Measurements from ENCODE around the gene KIF21A.

The KIF21A gene

DNA sequence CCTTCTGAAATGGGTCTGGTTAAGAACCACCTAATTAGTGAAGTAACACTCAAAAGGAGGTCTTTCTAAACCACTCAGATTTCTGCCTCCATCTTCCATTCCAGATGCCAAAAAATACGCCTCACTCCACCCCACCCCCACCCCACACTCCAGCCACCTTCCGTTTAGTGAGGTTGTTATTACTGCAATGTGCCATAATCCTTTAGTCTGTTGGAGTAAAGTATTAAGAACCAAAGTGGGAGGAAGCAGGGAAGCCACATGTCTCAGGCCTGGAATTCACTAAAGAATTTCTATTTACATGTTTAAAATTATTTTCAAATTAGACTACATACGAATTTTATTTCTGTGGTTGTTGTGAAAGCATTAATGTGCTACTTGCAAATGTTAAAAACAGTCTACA is 7.4 kb downstream of the KIF21A start:
- peak; percentile 32 for DNase-seq (ENCODE audit: low read depth)

DNA sequence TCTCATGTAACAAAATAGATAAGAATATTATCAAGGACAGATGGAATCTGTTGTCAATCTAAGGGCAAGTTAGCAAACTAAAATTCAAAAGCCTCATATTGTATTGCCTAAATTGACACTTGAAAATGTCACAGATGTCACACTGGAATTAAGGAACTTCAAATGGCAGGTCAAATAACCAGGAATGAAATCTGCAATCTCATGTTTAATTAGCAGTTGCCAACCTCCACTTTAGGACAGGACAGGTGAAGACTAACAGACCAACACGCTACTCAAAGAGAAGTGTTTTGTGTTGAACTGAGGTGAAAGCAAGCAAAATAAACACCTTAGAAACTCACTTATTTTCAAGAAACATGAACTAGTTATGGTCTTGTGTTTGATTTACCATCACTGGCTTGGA is 11.1 kb downstream of the KIF21A start:
- DNase-seq (ENCODE audit: low read depth), result no peak

GRCh38 chr12:39431002-39431796 is 11.7 kb downstream of the KIF21A start:
- no peak for DNase-seq (ENCODE audit: low read depth)

GRCh38 chr12:39429809-39430208 is 13.1 kb downstream of the KIF21A start:
- DNase-seq (ENCODE audit: low read depth), result no peak

DNA sequence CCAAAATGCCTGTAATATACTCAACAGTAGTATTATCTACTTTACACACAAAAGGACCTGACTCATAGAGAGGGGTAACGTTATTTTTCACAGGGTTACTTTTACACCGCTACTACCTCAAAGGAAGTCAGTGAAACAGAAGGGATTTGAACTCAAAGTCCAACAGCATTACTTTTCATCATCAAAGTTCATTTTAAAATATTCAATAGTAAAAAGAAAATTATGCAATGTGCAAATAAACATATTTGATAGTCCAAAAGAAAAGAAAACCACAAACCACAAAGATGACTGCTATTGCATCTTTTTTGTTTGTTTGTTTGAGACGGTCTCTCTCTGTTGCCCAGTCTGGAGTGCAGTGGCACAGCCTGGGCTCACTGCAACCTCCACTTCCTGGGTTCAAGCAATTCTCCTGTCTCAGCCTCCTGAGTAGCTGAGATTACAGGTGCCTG is 15.5 kb downstream of the KIF21A start:
- DNase-seq (ENCODE audit: low read depth), result peak; percentile 55

DNA sequence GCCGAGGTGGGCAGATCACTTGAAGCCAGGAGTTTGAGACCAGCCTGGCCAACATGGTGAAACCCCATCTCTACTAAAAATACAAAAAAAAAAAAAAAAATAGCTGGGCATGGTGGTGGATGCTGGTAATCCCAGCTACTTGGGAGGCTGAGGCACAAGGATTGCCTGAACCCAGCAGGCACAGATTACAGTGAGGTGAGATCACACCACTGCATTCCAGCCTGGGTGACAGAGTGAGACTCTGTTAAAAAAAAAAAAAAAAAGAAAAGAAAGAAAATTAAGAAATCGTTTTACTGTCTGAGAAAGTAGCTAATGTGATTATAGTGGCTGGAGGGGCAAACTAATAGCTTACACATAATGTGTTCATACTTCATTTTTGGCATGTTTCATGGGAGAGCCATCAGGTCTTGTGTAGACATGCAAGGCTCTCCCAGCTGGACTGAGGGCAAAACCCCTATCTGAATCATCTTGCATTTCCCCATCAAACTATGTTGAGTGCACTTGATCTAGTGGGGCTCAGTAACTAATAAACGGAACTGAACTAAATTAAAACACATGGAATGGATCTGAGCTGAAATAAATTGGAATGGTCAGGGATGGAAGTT is 16.2 kb downstream of the KIF21A start:
- DNase-seq (ENCODE audit: low read depth), result peak; percentile 54

- no peak for DNase-seq (ENCODE audit: low read depth)
These were observed 22.9 kb downstream of the KIF21A start for GRCh38 chr12:39420043-39420442.

DNA sequence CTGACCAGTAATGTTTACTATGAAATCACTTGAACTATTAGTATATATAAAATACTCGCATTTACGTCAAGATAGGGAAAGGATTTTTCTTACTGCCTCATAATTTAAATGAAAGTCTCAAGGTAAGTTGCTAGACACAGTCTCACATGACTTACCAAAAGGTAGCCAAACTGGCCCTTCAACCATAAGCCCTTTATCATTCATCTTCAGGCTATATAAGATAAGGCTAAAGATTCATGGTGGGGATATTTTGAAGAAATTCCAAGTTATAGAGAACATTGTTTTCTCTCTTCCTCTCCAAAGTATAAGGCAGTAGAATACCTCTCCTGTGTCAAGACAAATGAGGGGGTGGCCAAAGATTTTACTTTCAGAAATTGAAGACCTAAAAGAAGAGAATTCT is 23.4 kb downstream of the KIF21A start:
- no peak for DNase-seq (ENCODE audit: low read depth)

GRCh38 chr12:39417916-39418315 is 25.0 kb downstream of the KIF21A start:
- DNase-seq (ENCODE audit: low read depth), result no peak

DNA sequence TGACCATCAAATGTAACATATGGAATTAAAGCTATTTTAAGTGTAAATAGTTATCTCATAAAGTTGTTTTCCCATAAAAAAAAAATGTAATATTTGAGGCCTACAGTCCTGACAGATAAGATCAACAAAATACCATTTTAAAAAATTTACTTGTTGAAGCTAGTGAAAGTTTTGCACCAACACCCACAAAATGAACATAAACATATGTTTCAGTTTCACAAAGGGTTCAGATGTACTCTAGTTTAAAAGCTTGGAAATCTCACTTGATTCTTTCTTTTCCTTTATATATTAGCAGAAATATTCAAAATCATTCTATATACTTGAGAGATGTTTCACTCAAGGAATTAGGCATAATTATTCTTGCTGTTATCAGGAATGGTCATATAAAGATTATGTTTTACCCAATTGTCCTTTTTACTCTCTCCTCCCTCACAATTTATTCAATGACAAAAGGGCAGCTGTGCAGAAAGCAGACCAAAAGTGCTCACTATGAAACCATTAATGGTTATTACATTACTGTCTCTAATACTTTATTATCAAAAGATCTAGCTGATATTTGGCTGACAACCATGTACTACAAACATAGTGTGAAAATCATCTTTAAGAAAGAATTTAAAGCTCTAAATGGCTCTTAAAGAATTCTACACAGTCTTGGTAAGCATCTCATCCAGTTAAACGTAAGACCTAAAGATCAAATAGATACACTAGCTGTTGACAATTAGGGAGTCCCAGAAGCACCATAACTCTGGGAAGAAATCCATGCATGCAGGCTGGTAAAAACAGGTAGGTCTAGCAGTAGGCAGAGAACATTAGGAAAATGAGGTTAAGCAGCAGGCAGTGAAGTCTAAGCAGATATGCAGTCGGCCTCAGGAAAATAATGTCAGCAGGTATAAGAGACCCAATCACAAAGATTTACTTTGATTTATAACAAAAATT is 28.8 kb downstream of the KIF21A start:
- DNase-seq (ENCODE audit: low read depth), result no peak

DNA sequence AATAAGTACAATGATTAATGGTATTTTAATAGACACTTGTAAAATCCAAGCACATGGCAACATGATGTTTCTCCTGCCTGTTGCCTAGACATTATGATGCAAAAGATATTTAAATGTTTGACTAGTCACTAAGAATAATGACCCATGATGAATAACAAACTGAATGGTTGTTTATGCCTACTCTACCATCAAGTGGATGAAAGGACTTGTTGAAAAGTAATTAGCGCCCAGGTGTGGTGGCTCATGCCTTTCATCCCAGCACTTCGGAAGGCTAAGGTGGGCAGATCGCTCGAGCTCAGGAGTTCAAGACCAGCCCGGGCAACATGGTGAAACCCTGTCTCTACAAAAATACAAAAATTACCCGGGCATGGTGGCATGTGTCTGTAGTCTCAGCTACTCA is 30.7 kb downstream of the KIF21A start:
- no peak for DNase-seq (ENCODE audit: low read depth)

GRCh38 chr12:39406262-39406661 is 36.7 kb downstream of the KIF21A start:
- DNase-seq (ENCODE audit: low read depth), result no peak

- DNase-seq (ENCODE audit: low read depth), result no peak
These were observed 37.3 kb downstream of the KIF21A start for GRCh38 chr12:39405580-39405979.

DNA sequence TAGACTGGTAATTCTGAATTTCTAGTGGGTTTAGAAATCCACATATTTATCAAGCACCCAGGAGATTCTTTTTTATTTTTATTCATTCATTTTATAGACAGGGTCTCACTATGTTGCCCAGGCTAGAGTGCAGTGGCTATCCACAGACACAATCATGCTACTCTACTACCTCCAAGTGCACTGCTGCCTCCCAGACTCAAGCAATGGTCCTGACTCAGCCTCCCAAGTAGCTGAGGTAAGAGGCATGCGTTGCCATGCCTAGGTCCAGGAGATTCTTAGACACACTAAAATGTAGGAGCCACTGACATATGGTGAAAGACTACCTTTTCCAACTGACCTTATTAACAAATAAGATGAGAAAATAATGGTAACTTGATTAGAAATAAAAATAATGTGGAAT is 38.9 kb downstream of the KIF21A start:
- DNase-seq (ENCODE audit: low read depth), result no peak

DNA sequence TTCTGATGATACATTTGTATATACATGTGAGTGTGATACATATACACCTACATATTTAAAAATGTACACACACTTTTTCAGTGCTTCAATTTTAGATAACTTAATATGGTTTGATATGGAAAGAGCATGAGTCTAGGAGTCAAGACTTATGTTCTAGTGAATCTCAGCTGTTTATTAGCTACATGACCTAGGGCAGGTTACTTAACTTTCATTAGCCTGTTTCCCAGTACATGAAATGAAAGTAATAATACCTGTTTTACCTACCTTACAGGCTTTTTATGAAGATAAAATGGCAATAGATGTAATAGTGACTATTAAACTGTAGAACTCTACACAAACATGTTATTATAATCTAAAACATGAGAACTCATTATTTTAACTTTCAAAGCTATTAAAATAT is 39.5 kb downstream of the KIF21A start:
- no peak for DNase-seq (ENCODE audit: low read depth)

- DNase-seq (ENCODE audit: low read depth), result peak; percentile 39
These were observed 40.0 kb downstream of the KIF21A start for GRCh38 chr12:39402922-39403321.

GRCh38 chr12:39401459-39401858 is 41.5 kb downstream of the KIF21A start:
- peak; percentile 54 for DNase-seq (ENCODE audit: low read depth)

GRCh38 chr12:39395866-39396265 is 47.1 kb downstream of the KIF21A start:
- DNase-seq (ENCODE audit: low read depth), result peak; percentile 84

- no peak for DNase-seq (ENCODE audit: low read depth)
These were observed 49.0 kb downstream of the KIF21A start for GRCh38 chr12:39393890-39394289.

GRCh38 chr12:39393179-39393578 is 49.7 kb downstream of the KIF21A start:
- no peak for DNase-seq (ENCODE audit: low read depth)

DNA sequence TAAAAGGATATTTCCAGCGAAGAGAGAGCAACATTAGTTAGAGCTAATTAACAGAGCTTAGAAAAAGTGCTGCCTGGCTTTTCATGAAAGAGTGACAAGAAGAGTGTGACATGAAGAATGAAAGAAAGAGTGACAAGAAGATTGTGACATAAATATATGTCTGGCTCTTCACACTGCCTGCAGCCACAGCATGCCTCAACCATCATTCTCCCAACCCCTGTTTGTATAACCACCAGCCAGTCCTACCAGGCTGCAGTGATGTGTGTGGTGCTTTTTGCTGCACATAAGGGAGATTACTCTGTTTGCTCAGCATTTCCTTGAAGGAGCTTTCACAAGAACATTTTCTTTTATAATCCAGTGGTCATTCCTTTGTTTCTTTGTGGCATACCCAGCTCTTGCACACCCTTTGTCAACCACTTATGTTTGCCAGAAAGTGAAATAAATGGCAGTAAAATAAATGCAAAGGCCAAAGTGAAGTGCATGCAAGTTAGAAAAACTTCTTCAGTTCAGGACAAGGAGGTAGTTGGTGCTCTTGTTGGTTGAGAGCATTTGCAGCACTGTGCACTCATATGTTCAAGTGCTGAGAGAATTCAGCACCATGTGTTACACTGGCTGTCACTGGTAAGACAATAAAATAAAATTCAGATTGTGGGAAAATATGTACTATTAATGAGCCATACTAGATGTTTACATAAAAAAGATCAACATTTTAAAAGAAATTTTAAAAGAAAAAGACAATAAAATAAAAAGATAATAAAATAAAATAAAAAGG is 50.6 kb downstream of the KIF21A start:
- DNase-seq (ENCODE audit: low read depth), result peak; percentile 29

- no peak for DNase-seq (ENCODE audit: low read depth)
These were observed 52.2 kb downstream of the KIF21A start for GRCh38 chr12:39390752-39391151.
